Measurements from ENCODE around the gene IGFALS. TPM values are rescaled to one million over a fixed set of nuclear protein-coding genes. Genes with fewer than 3 reads are reported as not detected.
A peak's percentile ranks its signal among the peaks of the same experiment; 100 is the strongest.

Gene IGFALS
- not detected for polyA plus RNA-seq (2012; ENCODE audit: insufficient read depth, insufficient read length)

- H3K4me3 ChIP-seq (ENCODE audit: low read length): no peak within 1 kb of the TSS
- no peak for DNase-seq (ENCODE audit: low read depth, low spot score)
Observed at GRCh38 chr16:1793578-1794220, at the start of gene IGFALS. IGFALS (minus strand) TSS chr16:1793705; CDS start chr16:1793652, 53 bp downstream.

- DNase-seq (ENCODE audit: low read depth, low spot score): no peak
- H3K4me3 ChIP-seq (ENCODE audit: low read length): no peak overlapping the region
Observed at GRCh38 chr16:1839554-1839953, 46.0 kb upstream of the IGFALS start.

- DNase-seq (ENCODE audit: low read depth, low spot score): no peak
Observed at GRCh38 chr16:1834096-1834495, 40.6 kb upstream of the IGFALS start.

GRCh38 chr16:1832838-1833454 lies 39.4 kb upstream of the IGFALS start:
- no peak for DNase-seq (ENCODE audit: low read depth, low spot score)
- H3K4me3 ChIP-seq (ENCODE audit: low read length): no peak overlapping the region

More at GRCh38 chr16:1834096-1834495, 40.6 kb upstream of the IGFALS start:
- no peak overlapping the region for H3K4me3 ChIP-seq (ENCODE audit: low read length)

GRCh38 chr16:1831186-1832075 lies 37.9 kb upstream of the IGFALS start:
- H3K4me3 ChIP-seq (ENCODE audit: low read length): no peak overlapping the region
- DNase-seq (ENCODE audit: low read depth, low spot score): no peak

GRCh38 chr16:1830213-1830612 lies 36.7 kb upstream of the IGFALS start:
- H3K4me3 ChIP-seq (ENCODE audit: low read length): no peak overlapping the region
- no peak for DNase-seq (ENCODE audit: low read depth, low spot score)

- DNase-seq (ENCODE audit: low read depth, low spot score): no peak
- H3K4me3 ChIP-seq (ENCODE audit: low read length): no peak overlapping the region
Observed at GRCh38 chr16:1828645-1829410, 35.3 kb upstream of the IGFALS start.

- peak within 1 kb of the TSS; percentile 96 for H3K4me3 ChIP-seq (ENCODE audit: low read length)
- DNase-seq (ENCODE audit: low read depth, low spot score): peak; percentile 87
Observed at GRCh38 chr16:1826691-1827573, 33.4 kb upstream of the IGFALS start, which contains the start of the genes FAHD1 and HAGH. FAHD1 (plus strand) TSS chr16:1827206; CDS start chr16:1827239, 33 bp downstream. HAGH (minus strand) TSS chr16:1826825; CDS start chr16:1826787, 38 bp downstream.

GRCh38 chr16:1825864-1826690 lies 32.6 kb upstream of the IGFALS start:
- H3K4me3 ChIP-seq (ENCODE audit: low read length): peak overlapping the region; percentile 96
- peak; percentile 47 for DNase-seq (ENCODE audit: low read depth, low spot score)

GRCh38 chr16:1825381-1825863 lies 31.9 kb upstream of the IGFALS start:
- no peak for DNase-seq (ENCODE audit: low read depth, low spot score)

GRCh38 chr16:1823821-1824220 lies 30.3 kb upstream of the IGFALS start:
- no peak overlapping the region for H3K4me3 ChIP-seq (ENCODE audit: low read length)
- peak; percentile 14 for DNase-seq (ENCODE audit: low read depth, low spot score)

More at GRCh38 chr16:1825381-1825863, 31.9 kb upstream of the IGFALS start:
- H3K4me3 ChIP-seq (ENCODE audit: low read length): peak overlapping the region; percentile 96

- H3K4me3 ChIP-seq (ENCODE audit: low read length): no peak overlapping the region
- DNase-seq (ENCODE audit: low read depth, low spot score): no peak
Observed at GRCh38 chr16:1822801-1823200, 29.3 kb upstream of the IGFALS start.

- H3K4me3 ChIP-seq (ENCODE audit: low read length): no peak overlapping the region
Observed at GRCh38 chr16:1821861-1822611, 28.5 kb upstream of the IGFALS start.

GRCh38 chr16:1820946-1821290 lies 27.4 kb upstream of the IGFALS start:
- no peak overlapping the region for H3K4me3 ChIP-seq (ENCODE audit: low read length)
- no peak for DNase-seq (ENCODE audit: low read depth, low spot score)

More at GRCh38 chr16:1821861-1822611, 28.5 kb upstream of the IGFALS start:
- no peak for DNase-seq (ENCODE audit: low read depth, low spot score)

GRCh38 chr16:1820096-1820945 lies 26.8 kb upstream of the IGFALS start:
- DNase-seq (ENCODE audit: low read depth, low spot score): no peak

More at GRCh38 chr16:1820096-1820945, 26.8 kb upstream of the IGFALS start:
- H3K4me3 ChIP-seq (ENCODE audit: low read length): no peak overlapping the region

Data from Jurkat, Clone E6-1 (cell line).